Retina (tissue), 1 donor: ENCODE measurements around the gene LDLRAD4.

ENCODE experiments used
- DNase-seq: peaks from one replicate; pipeline ENCODE4 v3.0.0-alpha.2; 2016

The LDLRAD4 gene

GRCh38 chr18:13357289-13357688, 138.7 kb downstream of the LDLRAD4 start:
- DNase-seq: no peak

GRCh38 chr18:13359210-13359609, 140.7 kb downstream of the LDLRAD4 start:
- DNase-seq: no peak

GRCh38 chr18:13361431-13361830, 142.9 kb downstream of the LDLRAD4 start:
- no peak for DNase-seq

GRCh38 chr18:13362051-13362450, 143.5 kb downstream of the LDLRAD4 start:
- no peak for DNase-seq

GRCh38 chr18:13362607-13363006, 144.0 kb downstream of the LDLRAD4 start:
- DNase-seq: no peak

GRCh38 chr18:13363359-13363758, 144.8 kb downstream of the LDLRAD4 start:
- DNase-seq: no peak

- DNase-seq: no peak
These were observed 146.2 kb downstream of the LDLRAD4 start for GRCh38 chr18:13364721-13365205.

- DNase-seq: no peak
These were observed 147.6 kb downstream of the LDLRAD4 start for GRCh38 chr18:13366131-13366530.

GRCh38 chr18:13366541-13366940, 148.0 kb downstream of the LDLRAD4 start:
- no peak for DNase-seq

GRCh38 chr18:13366962-13367892, 148.7 kb downstream of the LDLRAD4 start:
- DNase-seq: no peak

- DNase-seq: no peak
These were observed 149.7 kb downstream of the LDLRAD4 start for GRCh38 chr18:13368080-13368813.

- no peak for DNase-seq
These were observed 150.8 kb downstream of the LDLRAD4 start for GRCh38 chr18:13369353-13369752.

GRCh38 chr18:13369756-13370510, 151.4 kb downstream of the LDLRAD4 start:
- DNase-seq: no peak

- DNase-seq: no peak
These were observed 152.6 kb downstream of the LDLRAD4 start for GRCh38 chr18:13370995-13371625.

GRCh38 chr18:13371689-13372418, 153.3 kb downstream of the LDLRAD4 start:
- DNase-seq: no peak

- no peak for DNase-seq
These were observed 154.0 kb downstream of the LDLRAD4 start for GRCh38 chr18:13372531-13372951.

- DNase-seq: no peak
These were observed 155.5 kb downstream of the LDLRAD4 start for GRCh38 chr18:13374096-13374467.

GRCh38 chr18:13374468-13375301, 156.1 kb downstream of the LDLRAD4 start:
- peak; percentile 66 for DNase-seq

- peak; percentile 64 for DNase-seq
These were observed 157.0 kb downstream of the LDLRAD4 start for GRCh38 chr18:13375302-13376255.
